COR-L47 (cell line): ENCODE measurements around the gene MAGEF1.

ENCODE experiments used
- DNase-seq: peaks from one replicate; lab custom pipeline; 2025; lab: John Stamatoyannopoulos, UW

Gene MAGEF1

DNA sequence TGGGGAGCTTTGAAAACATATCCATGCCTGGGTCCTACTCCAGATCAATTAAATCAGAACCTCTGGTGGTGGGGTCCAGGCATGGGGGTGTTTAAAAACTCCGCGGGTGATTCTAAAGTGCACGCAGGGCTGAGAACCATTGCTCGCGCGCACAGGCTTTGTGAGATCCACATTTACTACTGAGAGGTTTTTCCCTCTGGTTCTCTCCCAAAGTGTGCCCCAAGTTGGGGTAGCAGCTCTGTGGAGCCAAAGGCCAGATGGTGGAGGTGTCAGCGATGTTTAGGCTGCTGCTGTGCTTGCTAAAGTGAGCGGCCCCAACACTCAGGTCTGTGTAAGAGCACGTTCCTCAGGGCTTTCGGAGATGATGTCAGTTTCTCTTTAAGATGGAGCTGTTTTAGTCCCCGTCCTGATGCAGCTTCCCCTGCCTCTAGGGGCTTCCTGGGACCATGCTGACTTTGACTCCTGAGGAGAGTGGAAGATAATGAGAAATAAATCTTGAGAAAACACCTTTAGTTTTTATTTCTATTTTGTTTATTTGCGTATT lies 13.4 kb upstream of the MAGEF1 start:
- no peak for DNase-seq

DNA sequence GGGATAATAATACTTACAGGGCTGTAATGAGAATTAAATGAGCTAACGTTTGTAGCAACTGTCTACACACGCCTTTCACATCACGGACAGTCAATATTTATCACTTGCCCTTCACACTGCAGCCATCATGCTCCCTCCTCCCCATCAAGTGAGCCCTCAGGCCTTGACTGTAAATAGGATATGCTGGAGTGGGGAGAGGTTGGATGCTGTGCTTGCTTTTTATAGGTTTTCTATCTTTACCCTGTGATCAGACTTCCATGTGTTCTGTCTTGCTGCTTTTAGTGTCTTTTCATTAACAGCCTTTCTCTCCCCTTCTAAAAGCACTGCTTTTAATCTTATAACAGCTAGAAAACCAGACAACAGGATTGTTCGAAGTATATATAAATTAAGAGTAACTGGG lies 12.8 kb upstream of the MAGEF1 start:
- no peak for DNase-seq

GRCh38 chr3:184719709-184720108 lies 7.8 kb upstream of the MAGEF1 start:
- DNase-seq, result no peak

GRCh38 chr3:184718431-184718830 lies 6.6 kb upstream of the MAGEF1 start:
- DNase-seq, result peak; percentile 16

- no peak for DNase-seq
Observed at GRCh38 chr3:184717399-184717983, 5.6 kb upstream of the MAGEF1 start.

GRCh38 chr3:184716622-184717398 lies 4.9 kb upstream of the MAGEF1 start:
- no peak for DNase-seq

DNA sequence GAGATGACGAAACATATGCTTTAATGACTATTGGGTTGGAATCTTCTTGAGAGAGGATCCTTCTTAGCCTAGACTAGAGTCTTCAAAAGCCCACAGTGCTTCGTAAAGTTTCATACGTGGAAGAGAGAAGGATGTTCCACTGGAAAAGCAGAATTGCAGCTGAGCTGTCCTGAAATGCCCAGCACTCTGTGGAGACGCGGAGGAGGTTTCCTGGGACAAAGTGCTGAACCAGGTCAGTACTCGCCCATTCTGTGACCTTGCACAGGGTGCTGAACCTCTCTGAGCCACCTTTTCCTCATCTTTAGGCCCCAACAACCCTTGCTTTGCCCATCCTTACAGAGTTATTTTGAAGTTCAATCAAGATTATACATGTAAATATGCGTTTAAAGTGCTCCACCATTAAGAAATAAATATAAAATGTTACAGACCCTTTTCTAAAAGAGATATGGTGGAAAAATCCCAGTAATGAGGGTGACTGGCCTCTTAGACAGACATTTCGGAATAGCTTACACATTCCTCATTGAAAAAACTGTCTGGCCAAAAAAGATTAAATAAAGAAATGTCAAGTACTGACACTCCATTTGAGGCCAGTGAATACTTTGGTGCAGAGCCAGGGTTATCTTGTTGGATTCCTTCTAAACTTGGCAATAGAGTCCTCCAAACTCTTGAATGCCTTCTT lies 4.2 kb upstream of the MAGEF1 start:
- no peak for DNase-seq

DNA sequence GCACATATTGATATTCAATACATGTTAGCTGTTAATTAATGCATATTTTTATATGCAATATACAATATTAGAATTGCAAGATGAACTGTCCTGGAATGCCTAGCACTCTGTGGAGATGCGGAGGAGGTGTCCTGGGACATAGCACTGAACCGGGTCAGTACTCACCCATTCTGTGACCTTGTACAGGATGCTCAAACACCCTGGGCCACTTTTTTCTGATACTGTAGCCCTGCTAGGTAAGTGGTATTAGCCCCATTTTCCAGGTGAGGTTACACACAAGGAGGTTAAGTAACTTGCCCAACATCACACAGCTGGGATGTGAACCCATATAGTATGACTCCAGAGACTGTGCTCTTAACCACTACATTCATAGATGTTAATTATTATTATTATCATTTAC lies 1.7 kb upstream of the MAGEF1 start:
- no peak for DNase-seq

GRCh38 chr3:184713040-184713355 lies 1.1 kb upstream of the MAGEF1 start:
- DNase-seq, result no peak

GRCh38 chr3:184712248-184713039 lies 580 bp upstream of the MAGEF1 start:
- DNase-seq, result no peak

- peak; percentile 38 for DNase-seq
Observed at GRCh38 chr3:184710870-184711492, 883 bp downstream of the MAGEF1 start.

- DNase-seq, result no peak
Observed at GRCh38 chr3:184703657-184704056, 8.2 kb downstream of the MAGEF1 start.

- DNase-seq, result no peak
Observed at GRCh38 chr3:184700759-184701158, 11.1 kb downstream of the MAGEF1 start.

- DNase-seq, result no peak
Observed at GRCh38 chr3:184697845-184698244, 14.0 kb downstream of the MAGEF1 start.

- no peak for DNase-seq
Observed at GRCh38 chr3:184696697-184697096, 15.2 kb downstream of the MAGEF1 start.

DNA sequence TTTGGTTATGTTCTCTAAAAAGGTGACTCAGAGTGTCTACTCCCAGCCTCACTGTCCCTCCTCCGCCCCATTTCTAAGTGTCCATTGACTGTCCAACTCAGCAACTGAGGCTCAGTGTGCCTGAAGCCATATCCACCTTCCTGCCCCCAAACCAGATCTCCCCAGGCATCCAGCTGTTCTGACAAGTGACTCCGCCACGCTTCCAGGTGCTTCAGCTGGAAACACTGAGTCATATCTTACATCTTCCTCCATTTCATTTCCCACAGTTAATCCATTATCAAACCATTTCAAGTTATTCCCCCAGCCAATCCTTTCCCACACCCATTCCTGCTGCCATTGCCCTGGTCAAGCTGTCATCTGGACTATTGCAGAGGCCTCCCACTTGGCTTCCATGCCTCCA lies 17.1 kb downstream of the MAGEF1 start:
- no peak for DNase-seq

DNA sequence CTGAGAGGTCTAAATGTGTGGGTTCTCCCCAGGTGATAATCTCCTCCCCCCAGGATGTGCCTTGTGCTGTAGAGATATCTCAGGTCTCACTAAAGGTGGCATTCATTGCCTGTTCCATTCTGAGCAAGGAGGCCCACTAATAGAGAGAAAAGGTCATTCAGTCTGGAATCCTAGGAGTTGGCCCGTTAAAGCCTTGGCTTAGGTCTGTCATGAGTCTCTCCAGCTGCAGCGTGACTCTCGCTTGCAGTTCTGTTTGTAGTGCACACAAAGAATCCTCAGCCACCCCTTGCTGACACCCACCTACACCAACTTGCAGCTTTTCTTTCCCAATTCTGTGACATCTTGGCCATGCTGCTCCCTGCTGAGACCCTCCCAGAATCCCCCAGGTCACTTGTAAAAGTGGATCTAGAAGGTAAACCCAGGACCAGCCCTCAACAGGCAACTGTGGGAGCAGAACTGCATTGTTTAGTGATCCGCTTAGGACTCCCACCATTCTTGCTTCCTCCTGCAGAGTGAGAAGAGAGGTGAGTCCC lies 17.7 kb downstream of the MAGEF1 start:
- no peak for DNase-seq

- no peak for DNase-seq
Observed at GRCh38 chr3:184693011-184693975, 18.6 kb downstream of the MAGEF1 start.

DNA sequence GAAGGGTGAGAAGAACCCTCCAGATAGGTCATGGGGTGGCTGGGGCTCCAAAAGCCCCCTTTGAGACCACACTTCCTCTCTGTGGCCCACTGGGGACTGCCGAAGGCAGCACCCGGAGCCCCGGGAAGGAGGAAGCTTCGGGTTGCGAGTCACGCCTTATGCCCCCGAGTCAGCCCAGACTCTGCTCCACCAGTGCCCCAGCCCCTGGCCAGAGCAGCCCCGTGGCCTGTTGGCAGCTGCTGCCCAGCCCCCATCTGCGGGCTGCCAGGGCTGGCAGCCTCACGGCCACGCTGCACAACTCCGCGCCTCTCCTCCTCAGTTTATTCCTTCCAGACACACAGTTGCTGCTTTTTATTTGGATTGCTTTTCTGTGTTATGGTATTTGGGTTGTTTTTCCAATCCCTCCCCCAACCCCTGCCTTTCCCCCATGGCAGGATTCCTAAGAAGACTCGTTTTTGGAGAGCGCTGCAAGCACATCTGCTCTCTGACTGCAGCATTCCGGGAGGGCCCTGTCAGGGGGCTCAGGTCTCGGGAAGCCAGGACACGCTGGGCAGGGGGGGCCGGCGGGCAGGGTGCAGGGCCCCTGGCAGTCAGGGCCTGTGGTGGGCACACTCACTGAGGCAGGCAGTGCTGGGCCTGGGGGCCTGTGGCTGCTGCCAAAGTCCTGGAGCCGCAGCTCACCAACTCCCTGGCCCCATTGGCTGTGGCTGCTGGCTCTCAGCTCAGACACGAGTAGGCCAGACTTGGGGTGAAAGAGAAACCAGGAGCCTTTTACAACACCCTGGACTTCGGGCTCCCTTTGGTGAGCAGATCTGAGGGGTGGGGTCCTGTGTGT lies 20.2 kb downstream of the MAGEF1 start:
- DNase-seq, result no peak
